HepG2 (cell line): Measurements from ENCODE around the gene WDR31. TPM values are rescaled to one million over a fixed set of nuclear protein-coding genes. Genes with fewer than 3 reads are reported as not detected.

Experiments used
- ATAC-seq: fragments of 200-7000 bp; cut with Tn5 transposase; 3 replicates; pipeline ENCODE4 v1.9.1; 2020; ENCODE audit warnings: mild to moderate bottlenecking, moderate library complexity
- BruUV-seq: library from RNA; stranded (reverse); fragments of 400-500 nt; replicated peaks from 2 replicates; lab custom pipeline; 2021; lab: Mats Ljungman, UMichigan
- CTCF ChIA-PET: fragments of 300-600 bp; formaldehyde crosslinking; extraction: SDS; loops from one replicate; lab custom pipeline; 2021; ENCODE audit warnings: low total read pairs, inconsistent platforms, low intra/inter-chr PET ratio; lab: Yijun Ruan, JAX
- POLR2A ChIA-PET: fragments of 350-600 bp; sonication (Branson Sonifier 250); formaldehyde crosslinking; loops from one replicate; lab custom pipeline; 2020; ENCODE audit warnings: antibody characterized with exemption, inconsistent platforms; lab: Yijun Ruan, JAX
- DNase-seq: peaks from one replicate; pipeline ENCODE4 v3.0.0-alpha.2; 2015; ENCODE audit warnings: low spot score
- FAIRE-seq: peaks from 3 replicates; lab custom pipeline; 2011; peaks lifted over from hg19 to GRCh38; lab: Jason Lieb, UNC
- H2AFZ ChIP-seq: one replicate; pipeline ENCODE4 v1.6.1; 2011; ENCODE audit warnings: low read length, inconsistent platforms
- H3K27ac ChIP-seq: fragments of 300-600 bp; 3 replicates; pipeline ENCODE4 v1.8.0; 2011; ENCODE audit warnings: mixed run types, mild to moderate bottlenecking, mixed read lengths, low read length, inconsistent platforms; ENCODE audit not compliant: insufficient read depth; ENCODE audit errors: extremely low read length
- H3K27me3 ChIP-seq, 2 experiments: fragments of 200-600 bp in 1 of 2; 2 replicates in 1 of 2; 3 replicates in 1 of 2; pipeline versions ENCODE4 v1.6.0 to v1.8.0; 2011; ENCODE audit warnings: low read length in 2 of 2, mild to moderate bottlenecking in 2 of 2, moderate library complexity in 2 of 2, inconsistent platforms in 1 of 2; ENCODE audit not compliant: insufficient read depth in 2 of 2, control insufficient read depth in 1 of 2
- H3K36me3 ChIP-seq, 2 experiments: fragments of 200-600 bp in 1 of 2; replicated peaks in 1 of 2; 2 replicates in 1 of 2; 3 replicates in 1 of 2; pipeline versions ENCODE4 v1.5.1 to v1.8.0; 2011; ENCODE audit warnings: low read length in 2 of 2, inconsistent platforms in 1 of 2; ENCODE audit not compliant: insufficient read depth in 2 of 2, control insufficient read depth in 1 of 2
- H3K4me1 ChIP-seq: 2 replicates; pipeline ENCODE4 v1.5.1; 2012; ENCODE audit warnings: low read length, inconsistent platforms; ENCODE audit not compliant: insufficient read depth
- H3K4me2 ChIP-seq: 2 replicates; pipeline ENCODE4 v1.6.0; 2011; ENCODE audit warnings: low read depth, low read length, inconsistent platforms
- H3K4me3 ChIP-seq, 3 experiments: fragments of 200-600 bp in 1 of 3; sonication (generic), shearing (Covaris generic) in 1 of 3; replicated peaks in 1 of 3; 2 replicates each; pipeline ENCODE4 v1.5.1; 2011 to 2016; ENCODE audit warnings: low read length in 3 of 3, inconsistent platforms in 2 of 3, low read depth in 2 of 3, mild to moderate bottlenecking in 2 of 3, control low read depth in 1 of 3, mixed read lengths in 1 of 3; ENCODE audit not compliant: insufficient read depth in 1 of 3
- H3K79me2 ChIP-seq: one replicate; pipeline ENCODE4 v1.6.1; 2011; ENCODE audit warnings: low read length, inconsistent platforms; ENCODE audit not compliant: insufficient read depth
- H3K9ac ChIP-seq: 2 replicates; pipeline ENCODE4 v1.6.0; 2011; ENCODE audit warnings: mild to moderate bottlenecking, low read depth, low read length, inconsistent platforms; ENCODE audit not compliant: insufficient read depth
- H3K9me3 ChIP-seq: 2 replicates; pipeline ENCODE4 v1.5.1; 2012; ENCODE audit warnings: mild to moderate bottlenecking, low read length
- H4K20me1 ChIP-seq: 2 replicates; pipeline ENCODE4 v1.6.0; 2011; ENCODE audit warnings: inconsistent platforms, mild to moderate bottlenecking, low read length, moderate library complexity; ENCODE audit not compliant: insufficient read depth
- CHD2 ChIP-seq: IDR thresholded peaks from 2 replicates; pipeline ENCODE4 v1.6.1; 2011; ENCODE audit warnings: low read depth, low read length, improper control_type of control experiment
- CREB1 ChIP-seq, 2 experiments: fragments of 450-650 bp in 1 of 2; IDR thresholded peaks; 2 replicates each; pipeline ENCODE4 v1.6.1; 2016 to 2017; ENCODE audit warnings: control low read depth in 1 of 2, mild to moderate bottlenecking in 1 of 2, missing compliant biosample characterization in 1 of 2, missing genetic modification characterization in 1 of 2
- ELF3 ChIP-seq: IDR thresholded peaks from 2 replicates; pipeline ENCODE4 v1.6.1; 2016; ENCODE audit warnings: missing genetic modification reagents, missing compliant biosample characterization
- GABPB1 ChIP-seq: IDR thresholded peaks from 2 replicates; pipeline ENCODE4 v1.6.1; 2016; ENCODE audit warnings: mild to moderate bottlenecking, missing genetic modification reagents, moderate library complexity, missing compliant biosample characterization
- KDM2A ChIP-seq: sonication (generic); formaldehyde crosslinking; IDR thresholded peaks from 2 replicates; pipeline ENCODE4 v1.4.0; 2020; ENCODE audit warnings: low read depth, missing genetic modification reagents, borderline replicate concordance
- MYC ChIP-seq: sonication (generic); formaldehyde crosslinking; IDR thresholded peaks from 2 replicates; pipeline ENCODE4 v1.9.0; 2021; ENCODE audit warnings: missing genetic modification reagents, borderline replicate concordance
- SMAD1 ChIP-seq: sonication (generic); formaldehyde crosslinking; IDR thresholded peaks from 2 replicates; pipeline ENCODE4 v1.4.0; 2020; ENCODE audit warnings: missing genetic modification reagents, low read depth, mild to moderate bottlenecking, borderline replicate concordance
- SMARCE1 ChIP-seq: fragments of 450-650 bp; IDR thresholded peaks from 2 replicates; pipeline ENCODE4 v1.6.1; 2017; ENCODE audit warnings: borderline replicate concordance
- TARDBP ChIP-seq: sonication (generic); formaldehyde crosslinking; IDR thresholded peaks from 2 replicates; pipeline ENCODE4 v1.8.0; 2022; ENCODE audit warnings: mild to moderate bottlenecking, missing genetic modification reagents
- TFAP4 ChIP-seq: sonication (generic); IDR thresholded peaks from 2 replicates; pipeline ENCODE4 v1.6.1; 2016; ENCODE audit warnings: low read depth, borderline replicate concordance
- XBP1 ChIP-seq: sonication (generic); formaldehyde crosslinking; IDR thresholded peaks from 2 replicates; pipeline ENCODE4 v1.5.0; 2020; ENCODE audit warnings: missing genetic modification reagents
- ZEB1 ChIP-seq: IDR thresholded peaks from 2 replicates; pipeline ENCODE4 v1.6.1; 2012; ENCODE audit warnings: mild to moderate bottlenecking, low read depth, inconsistent platforms; ENCODE audit not compliant: insufficient replicate concordance
- ZFP62 ChIP-seq: sonication (generic); formaldehyde crosslinking; IDR thresholded peaks from 2 replicates; pipeline ENCODE4 v1.4.0; 2020; ENCODE audit warnings: missing genetic modification reagents
- ZNF530 ChIP-seq: sonication (generic); formaldehyde crosslinking; IDR thresholded peaks from 2 replicates; pipeline ENCODE4 v1.5.0; 2020; ENCODE audit warnings: low read depth, mild to moderate bottlenecking, missing genetic modification reagents
- WGBS: methylation state at CpG from one replicate; pipeline ENCODE4 v1.1.6; 2017; ENCODE audit warnings: low lambda C conversion rate; 5-methylcytosine and 5-hydroxymethylcytosine counted together
- in situ Hi-C: cut with HindIII; loops from 2 replicates; pipeline ENCODE4 v1.10.0; 2017; ENCODE audit warnings: low pct_unique_long_range_greater_than_20kb; ENCODE audit not compliant: extremely low pct_ligation_motif_present
- intact Hi-C: fragments of 100-400 bp; cut with micrococcal nuclease; formaldehyde crosslinking; loops from one replicate; pipeline ENCODE4 v1.10.0; 2022; ENCODE audit not compliant: unreplicated experiment
- polyA plus RNA-seq, 8 experiments: library from polyadenylated mRNA; depleted of rRNA in 3 of 8; stranded (reverse) in 7 of 8; unstranded in 1 of 8; fragments of >200 nt; fragmentation: Illumina TruSeq in 4 of 8; extraction: Trizol in 4 of 8; gene quantifications; 2 replicates each; pipeline versions ENCODE4 v1.2.1 to v1.2.3, GENCODE V29; 2011 to 2016; ENCODE audit warnings: low read depth in 4 of 8, missing spikeins in 1 of 8, mixed read lengths in 1 of 8; ENCODE audit not compliant: insufficient read depth in 1 of 8
- total RNA-seq, 5 experiments: library from RNA; depleted of rRNA; stranded (reverse); fragments of >200 nt; fragmentation: Illumina TruSeq; extraction: Trizol; gene quantifications; 2 replicates each; pipeline ENCODE4 v1.2.3, GENCODE V29; 2016; ENCODE audit warnings: low read depth in 1 of 5

Gene WDR31
- total and polyA plus RNA-seq, 2 of the 13 experiments (the other 11 are each of a cell fraction or from before 2014, with no cell fraction given) = 0.33 to 1.7 TPM

GRCh38 chr9:113309204-113309813 is 30.8 kb downstream of the WDR31 start (continued):
- no peak for TF ChIP-seq TARDBP (CRISPR knock-in tag)
- TF ChIP-seq ZFP62 (CRISPR knock-in tag) = no peak
- TF ChIP-seq TFAP4 = no peak
- TF ChIP-seq CREB1 (IDR thresholded peaks at IDR 0.05) = no peak
- no peak for TF ChIP-seq CREB1 (CRISPR knock-in tag; IDR thresholded peaks at IDR 0.05)
- TF ChIP-seq MYC (CRISPR knock-in tag) = no peak
- no peak for TF ChIP-seq CHD2
- TF ChIP-seq SMAD1 (CRISPR knock-in tag) = no peak
- TF ChIP-seq ELF3 (CRISPR knock-in tag) = no peak

- ATAC-seq (no peak), FAIRE-seq (no peak)
- 22% methylated on average over 8 of the region's 8 CpGs for WGBS
- Histone ChIP-seq H3K27ac (no peak overlapping the region), H3K4me2 (no peak overlapping the region), H3K79me2 (no peaks in the 10 kb centered on the region), H3K9ac (no peak overlapping the region)
- in situ Hi-C loops = no loop called here
- TF ChIP-seq ZNF530 (CRISPR knock-in tag) (no peak), SMARCE1 (no peak), ZEB1 (no peak), KDM2A (CRISPR knock-in tag) (no peak), TARDBP (CRISPR knock-in tag) (no peak), GABPB1 (CRISPR knock-in tag) (no peak), XBP1 (no peak)
- TF ChIP-seq, all 625 proteins: peak for 0
- POLR2A ChIA-PET = no interaction called here
- no peaks in the 10 kb centered on the region for H3K9me3 ChIP-seq
- intact Hi-C loops = no loop called here
- CTCF ChIA-PET = no interaction called here
- no peak overlapping the region for H2AFZ ChIP-seq
- peaks cover 0 to 1% of the 10 kb centered on the region in 2 experiments; a peak in 1 of 5 replicates for H3K27me3 ChIP-seq
- no peaks in the 10 kb centered on the region for H4K20me1 ChIP-seq
- no TSS peak for BruUV-seq
- no peak for DNase-seq
- H3K4me3 ChIP-seq = no peak overlapping the region
- H3K4me1 ChIP-seq = peaks cover 27% of the 10 kb centered on the region
- no peaks in the 10 kb centered on the region for H3K36me3 ChIP-seq
Measured at GRCh38 chr9:113307396-113307975, 32.6 kb downstream of the WDR31 start.
